Kidney (tissue), 14 donors: ENCODE results near the gene DLX6. TPM values are rescaled to one million over a fixed set of nuclear protein-coding genes. Genes with fewer than 3 reads are reported as not detected.

Experiments
- DNase-seq, 5 donors: peaks; one replicate each; pipeline ENCODE4 v3.0.0-alpha.2; 2013 to 2020
- FAIRE-seq: peaks from 2 replicates; lab custom pipeline; 2012; peaks lifted over from hg19 to GRCh38; lab: Jason Lieb, UNC
- H3K27ac ChIP-seq, 2 donors: one replicate each; pipeline ENCODE4 v1.7.0; 2013; ENCODE audit warnings: low read depth in 2 of 2, low read length in 2 of 2, inconsistent platforms in 1 of 2
- H3K27me3 ChIP-seq: one replicate; pipeline ENCODE4 v1.7.1; 2013; ENCODE audit warnings: low read length, inconsistent platforms; ENCODE audit not compliant: control insufficient read depth, insufficient read depth
- H3K36me3 ChIP-seq, 3 donors: one replicate each; pipeline versions ENCODE4 v1.7.0 to v1.7.1; 2013; ENCODE audit warnings: low read length in 3 of 3, control low read depth in 1 of 3, inconsistent platforms in 1 of 3; ENCODE audit not compliant: insufficient read depth in 3 of 3, control insufficient read depth in 2 of 3
- H3K4me1 ChIP-seq, 3 donors: one replicate each; pipeline versions ENCODE4 v1.7.0 to v1.7.1; 2013; ENCODE audit warnings: low read length in 3 of 3, inconsistent platforms in 1 of 3, low read depth in 1 of 3; ENCODE audit not compliant: control insufficient read depth in 2 of 3, insufficient read depth in 2 of 3
- H3K4me3 ChIP-seq, 3 donors: one replicate each; pipeline versions ENCODE4 v1.7.0 to v1.8.1; 2013; ENCODE audit warnings: low read length in 3 of 3, control low read depth in 1 of 3, inconsistent platforms in 1 of 3
- H3K9ac ChIP-seq, 3 donors: one replicate each; pipeline versions ENCODE4 v1.7.0 to v1.7.1; 2013; ENCODE audit warnings: low read length in 3 of 3, control low read depth in 1 of 3, inconsistent platforms in 1 of 3
- H3K9me3 ChIP-seq, 3 donors: one replicate each; pipeline versions ENCODE4 v1.7.0 to v1.7.1; 2013; ENCODE audit warnings: low read length in 3 of 3, control low read depth in 1 of 3, inconsistent platforms in 1 of 3; ENCODE audit not compliant: control insufficient read depth in 2 of 3, insufficient read depth in 1 of 3
- intact Hi-C: fragments of 100-400 bp; cut with DNase I; formaldehyde crosslinking; loops from one replicate; pipeline ENCODE4 v1.11.1; 2022
- polyA plus RNA-seq: library from polyadenylated mRNA; stranded (reverse); fragments of 350-450 nt; fragmentation: Illumina TruSeq; extraction: RNeasy Lipid Tissue Mini Kit (QIAGEN cat#74804); gene quantifications from one replicate; pipeline ENCODE4 v1.2.3, GENCODE V29; 2014; ENCODE audit warnings: low read depth, low replicate concordance; ENCODE audit not compliant: insufficient read depth
- total RNA-seq: library from RNA; stranded (reverse); fragmentation: NEBNext Ultra II Directional; extraction: Animal tissue kit (Norgen Biotek cat#: 25700); gene quantifications from one replicate; pipeline ENCODE4 v1.2.1, GENCODE V29; 2021
- TF ChIP-seq, protein P1 (sequence below): IDR thresholded peaks from 3 replicates; pipeline ENCODE4 v1.5.1; 2012; ENCODE audit warnings: mild to moderate bottlenecking, moderate library complexity, borderline replicate concordance; ENCODE audit not compliant: insufficient read depth; ENCODE audit errors: extremely low read depth
- donor health status: control.
- donor health status: control.
- donor health status: control.
- donor health status: control.
- donor health status: control.
- donor health status: DM: yes; HTN: yes; CAD: no.
- donor health status: Normal renal cell carcinoma (clear cell type).

Gene DLX6
- total and polyA plus RNA-seq, 2 donors from 2014 or later: 0.13 TPM; not detected in 1

DNA sequence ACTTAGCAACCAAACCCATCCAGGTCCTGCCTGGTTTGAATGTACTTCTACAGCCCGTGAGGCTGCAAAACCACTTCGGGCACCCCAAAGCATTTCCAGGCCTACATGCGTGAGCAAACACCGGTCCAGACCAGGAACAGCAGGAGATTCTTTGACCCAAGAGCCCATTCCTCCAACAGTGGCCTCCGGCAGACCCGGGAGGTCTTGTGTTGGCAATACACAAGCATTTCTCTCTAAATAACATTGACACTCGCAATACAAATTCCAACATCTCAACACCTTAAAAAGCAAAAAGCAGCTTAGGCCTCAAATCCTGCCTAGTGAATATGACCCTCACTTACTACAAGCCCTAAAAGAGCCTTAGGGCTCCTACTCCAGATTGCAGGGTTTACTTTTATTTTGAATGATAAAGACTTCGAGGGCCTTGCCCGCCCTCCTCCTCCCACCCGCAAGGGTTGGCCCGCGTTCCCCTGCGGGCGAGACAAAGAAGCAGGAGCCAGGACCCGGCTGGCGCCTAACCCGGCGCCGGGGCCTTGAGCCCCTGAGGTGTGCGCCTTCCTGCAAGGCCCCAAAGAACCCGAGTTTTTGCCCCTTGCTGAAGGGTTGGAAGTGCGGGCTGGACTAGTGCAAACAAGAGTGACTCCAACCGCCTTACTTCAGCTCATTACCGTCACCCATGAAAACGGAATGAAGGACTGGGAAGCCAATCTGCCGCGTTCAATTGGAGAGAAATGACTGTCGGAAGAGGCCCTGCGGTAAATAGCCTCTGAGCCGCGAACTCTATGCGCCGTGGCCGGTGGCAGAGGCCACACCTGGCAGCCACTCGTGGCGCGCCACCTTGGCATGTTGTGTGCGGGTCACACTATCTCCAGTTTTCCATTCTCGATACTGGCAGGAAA lies 3.4 kb upstream of the DLX6 start:
- H3K4me1 ChIP-seq: peaks cover 0 to 5% (median 0%) of the 10 kb centered on the region in 3 donors
- TF ChIP-seq, protein P1, sequence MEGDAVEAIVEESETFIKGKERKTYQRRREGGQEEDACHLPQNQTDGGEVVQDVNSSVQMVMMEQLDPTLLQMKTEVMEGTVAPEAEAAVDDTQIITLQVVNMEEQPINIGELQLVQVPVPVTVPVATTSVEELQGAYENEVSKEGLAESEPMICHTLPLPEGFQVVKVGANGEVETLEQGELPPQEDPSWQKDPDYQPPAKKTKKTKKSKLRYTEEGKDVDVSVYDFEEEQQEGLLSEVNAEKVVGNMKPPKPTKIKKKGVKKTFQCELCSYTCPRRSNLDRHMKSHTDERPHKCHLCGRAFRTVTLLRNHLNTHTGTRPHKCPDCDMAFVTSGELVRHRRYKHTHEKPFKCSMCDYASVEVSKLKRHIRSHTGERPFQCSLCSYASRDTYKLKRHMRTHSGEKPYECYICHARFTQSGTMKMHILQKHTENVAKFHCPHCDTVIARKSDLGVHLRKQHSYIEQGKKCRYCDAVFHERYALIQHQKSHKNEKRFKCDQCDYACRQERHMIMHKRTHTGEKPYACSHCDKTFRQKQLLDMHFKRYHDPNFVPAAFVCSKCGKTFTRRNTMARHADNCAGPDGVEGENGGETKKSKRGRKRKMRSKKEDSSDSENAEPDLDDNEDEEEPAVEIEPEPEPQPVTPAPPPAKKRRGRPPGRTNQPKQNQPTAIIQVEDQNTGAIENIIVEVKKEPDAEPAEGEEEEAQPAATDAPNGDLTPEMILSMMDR: no peak
- intact Hi-C loops: no loop called here
- no peaks in the 10 kb centered on the region for H3K36me3 ChIP-seq
- no peak overlapping the region for H3K4me3 ChIP-seq
- peaks cover 86% of the 10 kb centered on the region for H3K27me3 ChIP-seq
- no peak overlapping the region for H3K9ac ChIP-seq
- DNase-seq: peak in 2 of 5 donors; percentile 4 to 37
- H3K27ac ChIP-seq: no peak overlapping the region
- FAIRE-seq: no peak
- H3K9me3 ChIP-seq: no peaks in the 10 kb centered on the region

DNA sequence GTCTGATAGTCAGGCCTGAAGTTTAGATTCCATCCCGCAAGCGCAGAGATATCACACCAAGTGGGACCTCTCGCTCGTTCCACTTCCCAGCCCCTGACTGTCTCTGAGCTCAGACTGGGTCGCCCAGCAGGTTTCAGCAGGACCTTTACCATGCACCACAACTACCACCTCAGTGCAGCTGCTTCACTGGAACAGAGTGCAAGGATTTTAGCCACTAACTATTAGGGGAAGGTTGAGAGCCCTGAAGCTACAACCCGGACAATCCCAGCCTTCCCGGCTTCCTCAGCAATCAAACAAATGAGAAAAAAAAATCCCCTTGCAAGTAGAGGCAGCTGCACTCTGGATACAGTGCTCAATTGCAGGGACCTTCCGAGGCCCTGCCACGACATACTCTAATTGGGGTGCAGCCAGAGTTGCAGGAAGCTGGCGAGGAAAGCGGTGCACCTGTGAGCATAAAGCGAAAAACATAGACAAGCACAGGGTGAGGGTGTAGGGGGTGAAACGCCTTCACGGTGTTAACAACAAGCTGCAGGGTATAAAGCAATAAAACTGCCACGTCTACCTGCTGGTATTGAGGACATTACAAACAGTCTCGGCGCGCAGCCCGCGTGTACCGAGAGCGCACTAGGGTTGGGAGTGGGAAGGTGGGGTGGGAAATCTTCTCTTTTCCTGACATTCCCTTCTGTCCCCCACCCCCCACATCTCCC lies 2.6 kb upstream of the DLX6 start:
- DNase-seq (peak in 2 of 5 donors; percentile 27 to 39), FAIRE-seq (no peak)
- Histone ChIP-seq H3K27me3 (peaks cover 87% of the 10 kb centered on the region), H3K4me1 (peaks cover 0 to 5% (median 0%) of the 10 kb centered on the region in 3 donors), H3K9me3 (no peaks in the 10 kb centered on the region), H3K9ac (no peak overlapping the region), H3K36me3 (no peaks in the 10 kb centered on the region), H3K4me3 (no peak overlapping the region), H3K27ac (no peak overlapping the region)
- TF ChIP-seq, protein P1: no peak
- intact Hi-C loops: no loop called here

DNA sequence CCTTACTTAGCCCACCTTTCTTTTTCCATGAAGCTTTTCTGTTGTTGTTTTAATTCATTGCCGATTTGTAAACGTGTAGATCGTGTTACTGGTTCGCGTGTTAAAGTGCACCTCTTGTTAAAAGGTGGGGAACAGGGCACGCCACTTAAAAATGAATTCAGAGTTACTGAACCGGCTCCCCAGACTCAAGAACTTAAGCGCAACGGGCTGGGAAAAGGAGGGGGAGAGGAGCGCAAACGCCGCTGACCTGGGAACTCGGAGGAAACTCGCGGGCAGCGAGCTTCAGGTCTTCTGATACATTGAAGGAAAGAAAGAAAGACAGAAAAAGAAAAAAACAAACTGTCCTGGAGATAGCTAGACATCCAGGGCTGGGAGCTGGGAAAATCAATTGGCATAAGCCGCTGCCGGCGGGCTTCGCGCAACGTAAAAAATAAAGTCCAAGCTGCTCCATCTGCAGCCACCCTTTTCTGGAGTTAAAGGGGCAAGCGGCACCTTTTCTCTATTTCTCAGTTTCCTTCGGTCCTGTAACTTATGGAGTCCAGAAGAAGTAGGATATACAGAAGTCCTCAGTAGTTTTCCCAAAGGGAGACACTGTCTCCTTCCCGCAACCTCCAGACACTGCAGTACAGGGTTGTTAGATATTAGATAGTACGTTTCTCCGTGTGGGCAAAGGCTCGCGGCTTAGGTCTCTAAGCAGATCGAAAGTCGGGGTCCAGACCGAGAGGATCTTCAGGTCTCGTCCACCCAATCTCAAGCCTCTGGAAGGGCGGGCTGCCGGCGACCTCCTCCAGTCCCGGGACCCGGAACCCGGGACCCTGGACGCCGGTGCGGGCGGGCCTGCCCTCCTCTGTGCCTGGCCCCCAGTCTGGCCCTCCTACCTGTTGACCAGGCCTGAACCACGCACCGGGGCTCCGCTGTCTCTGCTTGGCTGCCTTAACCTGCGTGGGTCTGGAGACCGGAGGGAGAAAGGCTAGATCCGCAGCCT lies 1.8 kb upstream of the DLX6 start:
- H3K27ac ChIP-seq: no peak overlapping the region
- intact Hi-C loops: no loop called here
- H3K36me3 ChIP-seq: no peaks in the 10 kb centered on the region
- H3K4me1 ChIP-seq: peaks cover 0 to 5% (median 0%) of the 10 kb centered on the region in 3 donors
- H3K9ac ChIP-seq: no peak overlapping the region
- DNase-seq (peak in 1 of 5 donors; percentile 48), FAIRE-seq (no peak)
- H3K27me3 ChIP-seq: peaks cover 88% of the 10 kb centered on the region
- TF ChIP-seq, protein P1: no peak
- H3K4me3 ChIP-seq: no peak overlapping the region
- no peaks in the 10 kb centered on the region for H3K9me3 ChIP-seq
